ENCODE results near the gene NANS. TPM values are rescaled to one million over a fixed set of nuclear protein-coding genes. Genes with fewer than 3 reads are reported as not detected.

NANS gene
- total RNA-seq, 4 donors from 2014 or later: 35.2 to 74.4 (median 44.6) TPM

GRCh38 chr9:98080780-98081179 lies 24.2 kb downstream of the NANS start:
- Histone ChIP-seq H3K27ac (peak overlapping the region in 1 of 4 donors; percentile 56), H3K36me3 (peaks cover 0 to 81% (median 11%) of the 10 kb centered on the region in 3 donors), H3K9me3 (no peaks in the 10 kb centered on the region), H3K4me3 (no peak overlapping the region), H3K4me1 (peaks cover 0 to 15% (median 0%) of the 10 kb centered on the region in 4 donors), H3K27me3 (no peaks in the 10 kb centered on the region)
- 89 to 94% methylated on average over 12 of the region's 12 CpGs for WGBS, 2 donors
- TF ChIP-seq EP300 (IDR thresholded peaks at IDR 0.05): no peak
- no peak for TF ChIP-seq CTCF (IDR thresholded peaks at IDR 0.05)
- TF ChIP-seq POLR2A (IDR thresholded peaks at IDR 0.05): no peak
- no peak for DNase-seq (ENCODE audit: low spot score in 2 of 2)

GRCh38 chr9:98081477-98082219 lies 25.1 kb downstream of the NANS start:
- TF ChIP-seq POLR2A (IDR thresholded peaks at IDR 0.05) (no peak), EP300 (IDR thresholded peaks at IDR 0.05) (peak in 1 of 2 donors; percentile 25), CTCF (IDR thresholded peaks at IDR 0.05) (no peak)
- WGBS, 2 donors: 74% methylated on average over 5 to 6 of the region's 6 CpGs
- Histone ChIP-seq H3K27ac (peak overlapping the region in 2 of 4 donors; percentile 38 to 56), H3K4me3 (no peak overlapping the region), H3K9me3 (no peaks in the 10 kb centered on the region), H3K27me3 (no peaks in the 10 kb centered on the region), H3K36me3 (peaks cover 0 to 82% (median 11%) of the 10 kb centered on the region in 3 donors), H3K4me1 (peaks cover 0 to 10% (median 0%) of the 10 kb centered on the region in 4 donors)
- no peak for DNase-seq (ENCODE audit: low spot score in 2 of 2)

GRCh38 chr9:98083061-98083501 lies 26.5 kb downstream of the NANS start:
- TF ChIP-seq CTCF (IDR thresholded peaks at IDR 0.05) (no peak), EP300 (IDR thresholded peaks at IDR 0.05) (peak in 1 of 2 donors; percentile 7)
- peaks cover 0 to 75% (median 11%) of the 10 kb centered on the region in 3 donors for H3K36me3 ChIP-seq
- no peak for DNase-seq (ENCODE audit: low spot score in 2 of 2)
- H3K27me3 ChIP-seq: no peaks in the 10 kb centered on the region
- peak overlapping the region in 1 of 4 donors; percentile 20 for H3K27ac ChIP-seq
- 83 to 95% methylated on average over 2 of the region's 2 CpGs for WGBS, 2 donors
- no peak overlapping the region for H3K4me3 ChIP-seq
- peaks cover 0 to 21% (median 2%) of the 10 kb centered on the region in 4 donors for H3K4me1 ChIP-seq
- H3K9me3 ChIP-seq: no peaks in the 10 kb centered on the region

GRCh38 chr9:98083566-98084183 lies 27.1 kb downstream of the NANS start:
- no peaks in the 10 kb centered on the region for H3K9me3 ChIP-seq
- peaks cover 0 to 22% (median 3%) of the 10 kb centered on the region in 4 donors for H3K4me1 ChIP-seq
- TF ChIP-seq CTCF (IDR thresholded peaks at IDR 0.05) (no peak), POLR2A (IDR thresholded peaks at IDR 0.05) (no peak), EP300 (IDR thresholded peaks at IDR 0.05) (no peak)
- no peak overlapping the region for H3K4me3 ChIP-seq
- peak overlapping the region in 1 of 4 donors; percentile 20 for H3K27ac ChIP-seq
- no peaks in the 10 kb centered on the region for H3K27me3 ChIP-seq
- peaks cover 0 to 69% (median 11%) of the 10 kb centered on the region in 3 donors for H3K36me3 ChIP-seq
- WGBS, 2 donors: 91 to 95% methylated on average over 7 of the region's 7 CpGs
- no peak for DNase-seq (ENCODE audit: low spot score in 2 of 2)

GRCh38 chr9:98084396-98084795 lies 27.9 kb downstream of the NANS start:
- Histone ChIP-seq H3K9me3 (no peaks in the 10 kb centered on the region), H3K36me3 (peaks cover 0 to 64% (median 11%) of the 10 kb centered on the region in 3 donors), H3K4me3 (no peak overlapping the region), H3K4me1 (peaks cover 0 to 22% (median 3%) of the 10 kb centered on the region in 4 donors), H3K27ac (no peak overlapping the region), H3K27me3 (no peaks in the 10 kb centered on the region)
- TF ChIP-seq CTCF (IDR thresholded peaks at IDR 0.05) (no peak), POLR2A (IDR thresholded peaks at IDR 0.05) (no peak), EP300 (IDR thresholded peaks at IDR 0.05) (no peak)
- 85% methylated on average over 3 of the region's 3 CpGs for WGBS, 2 donors
- no peak for DNase-seq (ENCODE audit: low spot score in 2 of 2)

All from tibial nerve (tissue), 4 donors.